ENCODE data around the gene GMDS. TPM values are rescaled to one million over a fixed set of nuclear protein-coding genes. Genes with fewer than 3 reads are reported as not detected.
A peak's percentile ranks its signal among the peaks of the same experiment; 100 is the strongest.

GMDS gene
- total RNA-seq, 8 experiments from 2014 or later = 4.5 to 61.7 (median 6.9) TPM

DNA sequence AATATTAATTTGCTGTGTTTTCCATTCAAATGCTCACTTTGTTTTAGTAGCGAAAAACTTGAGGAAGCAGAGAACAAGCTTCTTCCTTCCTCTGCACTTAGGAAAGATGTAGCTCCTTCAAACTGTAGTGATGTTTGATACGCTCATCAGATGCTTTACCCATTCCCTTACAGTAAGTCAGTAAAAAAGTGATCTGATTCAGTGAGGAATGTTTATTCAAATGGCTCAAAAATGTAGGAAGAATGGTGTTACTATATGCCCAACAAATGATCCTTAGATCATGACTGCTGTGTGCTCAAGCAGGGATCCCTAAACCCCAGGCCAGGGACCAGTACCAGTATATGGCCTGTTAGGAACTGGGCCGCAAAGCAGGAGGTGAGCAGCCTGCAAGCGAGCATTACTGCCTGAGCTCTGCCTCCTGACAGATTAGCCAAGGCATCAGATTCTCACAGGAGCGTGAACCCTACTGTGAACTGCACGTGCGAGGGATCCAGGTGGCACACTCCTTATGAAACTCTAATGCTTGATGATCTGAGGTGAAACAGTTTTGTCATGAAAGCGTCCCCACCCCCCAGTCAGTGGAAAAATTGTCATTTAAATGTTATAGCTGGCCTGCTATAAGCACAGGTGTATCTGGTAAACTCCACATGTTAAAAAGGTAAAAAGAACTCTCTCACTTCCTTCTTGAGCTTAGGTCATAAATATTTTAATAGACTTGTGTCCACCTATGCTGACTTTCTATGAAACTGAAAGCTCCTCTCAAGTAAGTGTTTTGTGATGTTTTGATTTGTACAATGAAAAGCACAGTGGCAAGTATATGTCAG is 448.5 kb downstream of the GMDS start:
- Histone ChIP-seq H3K4me1 (replicated peaks in 1 of 2) (peaks cover 6% of the 10 kb centered on the region in 2 donors), H3K27ac (no peak overlapping the region), H3K4me3 (no peak overlapping the region)
- 71 to 100% (median 91%) methylated on average over 1 to 6 of the region's 8 CpGs for WGBS, 10 experiments
- ATAC-seq (replicated peaks in 6 of 8) = no peak
- in situ Hi-C loops (cut with MboI; ENCODE audit: low pct_unique_long_range_greater_than_20kb in 2 of 9, low sequenced_read_pairs in 9 of 9, unreplicated experiment in 9 of 9) = no loop called here

- in situ Hi-C loops (cut with MboI; ENCODE audit: low pct_unique_long_range_greater_than_20kb in 2 of 9, low sequenced_read_pairs in 9 of 9, unreplicated experiment in 9 of 9) = no loop called here
- no peak overlapping the region for H3K4me3 ChIP-seq
- no peak overlapping the region for H3K27ac ChIP-seq
- H3K4me1 ChIP-seq (replicated peaks in 1 of 2) = no peaks in the 10 kb centered on the region
- peak in 1 of 8 experiments; percentile 90 for ATAC-seq (replicated peaks in 6 of 8)
- 68 to 100% (median 88%) methylated on average over 1 to 4 of the region's 4 CpGs; no CpG with 5 or more reads in 4 of the 10 experiments for WGBS, 10 experiments
Observed at GRCh38 chr6:1795910-1796309, 449.5 kb downstream of the GMDS start.

DNA sequence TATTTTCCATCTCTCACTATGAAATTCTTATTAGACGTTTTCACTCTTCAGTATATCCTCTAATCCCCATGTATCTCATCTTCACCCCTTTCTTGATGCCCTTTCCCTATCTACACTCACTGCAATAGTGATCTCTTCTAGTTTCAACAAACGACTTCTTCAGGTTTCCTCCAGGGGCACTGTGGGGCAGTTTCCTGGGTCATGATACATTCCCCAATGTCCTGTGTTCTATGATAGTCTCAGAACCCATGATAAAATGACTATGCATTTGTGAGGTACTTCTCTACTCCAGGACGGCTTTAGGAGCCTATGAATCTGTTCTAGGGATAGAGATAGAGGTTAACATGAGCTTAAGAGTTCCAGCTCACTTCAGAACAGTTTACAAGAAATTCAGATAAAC is 452.4 kb downstream of the GMDS start:
- no peaks in the 10 kb centered on the region for H3K4me1 ChIP-seq (replicated peaks in 1 of 2)
- ATAC-seq (replicated peaks in 6 of 8) = peak in 3 of 8 experiments; percentile 56 to 80 (median 72)
- in situ Hi-C loops (cut with MboI; ENCODE audit: low pct_unique_long_range_greater_than_20kb in 2 of 9, low sequenced_read_pairs in 9 of 9, unreplicated experiment in 9 of 9) = no loop called here
- no peak overlapping the region for H3K27ac ChIP-seq
- WGBS, 10 experiments = 10 to 75% (median 44%) methylated on average over 1 to 3 of the region's 3 CpGs
- no peak overlapping the region for H3K4me3 ChIP-seq

DNA sequence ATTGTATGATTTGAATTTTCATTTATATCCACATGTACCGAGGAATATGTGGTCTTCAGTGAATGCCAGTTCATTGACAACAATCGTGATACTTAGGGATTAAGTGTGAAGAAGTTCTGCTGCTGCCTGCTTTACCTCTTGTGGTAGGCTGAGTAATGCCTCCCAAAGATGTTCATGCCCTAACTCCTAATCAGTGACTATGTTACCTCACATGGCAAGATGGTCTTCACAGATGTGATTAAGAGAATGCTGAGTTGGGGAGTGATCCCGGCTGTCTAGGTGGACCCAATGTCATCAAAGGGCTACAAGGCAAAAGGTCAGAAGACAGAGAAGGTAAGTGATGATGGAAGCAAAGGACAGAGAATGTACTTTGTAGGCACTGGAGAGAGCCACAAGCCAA is 454.7 kb downstream of the GMDS start:
- Histone ChIP-seq H3K4me3 (no peak overlapping the region), H3K27ac (no peak overlapping the region), H3K4me1 (replicated peaks in 1 of 2) (peaks cover 0 to 8% of the 10 kb centered on the region in 2 donors)
- ATAC-seq (replicated peaks in 6 of 8) = no peak
- in situ Hi-C loops (cut with MboI; ENCODE audit: low pct_unique_long_range_greater_than_20kb in 2 of 9, low sequenced_read_pairs in 9 of 9, unreplicated experiment in 9 of 9) = no loop called here
- WGBS, 10 experiments = 82 to 100% (median 94%) methylated on average over 1 to 3 of the region's 3 CpGs; no CpG with 5 or more reads in 1 of the 10 experiments

- H3K27ac ChIP-seq = no peak overlapping the region
- WGBS, 10 experiments = 33 to 100% (median 97%) methylated on average over 1 to 3 of the region's 4 CpGs; no CpG with 5 or more reads in 2 of the 10 experiments
- peaks cover 0 to 8% of the 10 kb centered on the region in 2 donors for H3K4me1 ChIP-seq (replicated peaks in 1 of 2)
- peak in 2 of 8 experiments; percentile 33 to 84 for ATAC-seq (replicated peaks in 6 of 8)
- in situ Hi-C loops (cut with MboI; ENCODE audit: low pct_unique_long_range_greater_than_20kb in 2 of 9, low sequenced_read_pairs in 9 of 9, unreplicated experiment in 9 of 9) = no loop called here
- no peak overlapping the region for H3K4me3 ChIP-seq
Observed at GRCh38 chr6:1789092-1789491, 456.3 kb downstream of the GMDS start.

DNA sequence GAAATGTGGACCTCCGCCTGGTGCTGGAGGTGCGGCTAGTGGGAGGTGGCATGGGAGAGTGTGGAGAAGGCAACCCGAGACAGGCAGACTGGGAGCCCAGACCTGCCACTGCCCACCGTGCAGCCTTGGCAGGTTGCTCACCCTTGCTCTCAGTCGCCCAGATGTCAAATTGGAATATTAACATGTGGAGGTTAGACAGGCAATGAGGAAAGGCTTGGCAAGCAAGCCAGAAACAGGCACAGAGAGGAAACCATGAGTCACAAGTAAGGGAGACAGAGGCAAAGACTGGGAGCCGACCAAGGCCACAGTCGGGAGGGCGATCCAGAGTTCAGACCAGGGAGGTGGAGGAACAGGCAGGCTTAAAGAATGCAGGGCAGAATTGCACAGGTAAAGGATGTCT is 457.5 kb downstream of the GMDS start:
- Histone ChIP-seq H3K4me3 (no peak overlapping the region), H3K4me1 (replicated peaks in 1 of 2) (peaks cover 0 to 8% of the 10 kb centered on the region in 2 donors), H3K27ac (no peak overlapping the region)
- in situ Hi-C loops (cut with MboI; ENCODE audit: low pct_unique_long_range_greater_than_20kb in 2 of 9, low sequenced_read_pairs in 9 of 9, unreplicated experiment in 9 of 9) = no loop called here
- 36 to 97% (median 77%) methylated on average over 1 to 6 of the region's 8 CpGs; no CpG with 5 or more reads in 1 of the 10 experiments for WGBS, 10 experiments
- ATAC-seq (replicated peaks in 6 of 8) = peak in 2 of 8 experiments; percentile 35 to 69

DNA sequence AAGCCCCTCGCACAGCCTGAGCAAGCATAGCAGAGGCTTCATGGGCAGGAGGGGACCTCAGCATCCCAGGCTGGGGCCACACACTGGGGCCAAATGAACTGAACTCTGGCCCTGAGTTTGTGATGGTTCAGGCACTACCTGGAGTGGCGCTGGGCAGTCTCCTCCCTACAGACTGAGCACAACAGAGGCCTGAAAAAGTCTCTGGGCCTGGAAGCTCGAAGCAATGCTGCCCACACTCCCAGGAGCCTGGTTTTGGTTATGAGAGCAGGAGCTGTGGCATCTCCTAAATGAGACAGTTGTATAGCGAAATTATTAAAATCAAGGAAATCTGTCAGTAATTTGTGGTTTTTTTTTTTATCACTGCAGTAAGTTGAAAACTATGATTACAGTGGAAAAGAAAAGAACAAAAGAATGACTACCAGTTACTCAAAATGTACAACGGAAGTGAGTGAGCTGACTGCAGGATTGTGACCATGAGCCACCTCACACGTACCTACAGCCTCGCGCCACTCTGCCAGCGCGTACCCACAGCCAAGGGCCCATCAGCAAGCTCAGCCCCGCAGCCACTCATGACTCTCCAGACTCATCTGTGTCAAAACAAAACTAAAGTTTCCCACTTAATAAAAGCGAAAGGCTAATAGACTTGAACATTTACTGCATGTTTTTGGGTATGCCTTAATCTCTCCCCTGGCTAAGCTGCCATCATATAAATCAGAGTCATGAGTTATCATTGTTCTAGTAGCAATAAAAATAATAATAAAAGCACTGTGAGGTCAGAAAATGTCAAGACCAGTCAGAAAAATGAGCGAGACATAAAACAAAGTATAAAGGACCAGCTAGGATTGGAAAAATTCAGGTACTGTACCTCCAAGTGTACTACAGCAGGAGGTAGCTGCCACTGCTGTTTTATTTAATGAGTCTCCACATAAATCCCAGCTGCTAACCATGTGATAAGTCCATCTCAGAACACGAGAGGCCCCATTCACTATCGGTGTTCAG is 458.7 kb downstream of the GMDS start:
- Histone ChIP-seq H3K4me1 (replicated peaks in 1 of 2) (peaks cover 0 to 8% of the 10 kb centered on the region in 2 donors), H3K27ac (no peak overlapping the region), H3K4me3 (no peak overlapping the region)
- WGBS, 10 experiments = 68 to 94% (median 89%) methylated on average over 1 to 14 of the region's 15 CpGs; no CpG with 5 or more reads in 1 of the 10 experiments
- peak in 2 of 8 experiments; percentile 58 for ATAC-seq (replicated peaks in 6 of 8)
- in situ Hi-C loops (cut with MboI; ENCODE audit: low pct_unique_long_range_greater_than_20kb in 2 of 9, low sequenced_read_pairs in 9 of 9, unreplicated experiment in 9 of 9) = no loop called here

DNA sequence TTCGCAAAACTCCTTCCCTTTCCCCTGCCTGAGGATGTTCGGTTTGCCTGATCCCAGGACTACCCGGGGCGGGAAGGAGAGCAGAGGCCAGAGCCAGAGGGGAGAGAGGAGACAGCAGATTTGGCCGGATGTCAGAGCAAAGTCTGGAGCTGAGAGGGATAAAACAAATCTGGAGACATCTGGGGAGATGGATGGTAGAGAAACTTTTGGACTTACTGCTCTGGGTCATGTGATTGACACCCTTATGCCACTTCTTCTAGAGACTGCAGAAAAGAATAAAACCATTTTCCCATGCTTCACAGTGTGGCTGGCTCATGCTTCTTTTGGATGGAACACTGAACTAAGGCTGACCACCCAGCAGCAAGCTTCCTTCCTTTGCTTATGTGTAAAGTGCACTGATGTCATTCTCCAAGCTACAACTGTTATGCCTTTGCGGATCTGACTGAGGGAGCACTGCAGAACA is 461.0 kb downstream of the GMDS start:
- H3K27ac ChIP-seq = no peak overlapping the region
- 83 to 100% (median 100%) methylated on average over 1 to 6 of the region's 6 CpGs; no CpG with 5 or more reads in 3 of the 10 experiments for WGBS, 10 experiments
- in situ Hi-C loops (cut with MboI; ENCODE audit: low pct_unique_long_range_greater_than_20kb in 2 of 9, low sequenced_read_pairs in 9 of 9, unreplicated experiment in 9 of 9) = no loop called here
- H3K4me1 ChIP-seq (replicated peaks in 1 of 2) = peaks cover 0 to 8% of the 10 kb centered on the region in 2 donors
- no peak for ATAC-seq (replicated peaks in 6 of 8)
- no peak overlapping the region for H3K4me3 ChIP-seq

- WGBS, 10 experiments = 87 to 100% (median 100%) methylated on average over 2 to 4 of the region's 4 CpGs; no CpG with 5 or more reads in 3 of the 10 experiments
- in situ Hi-C loops (cut with MboI; ENCODE audit: low pct_unique_long_range_greater_than_20kb in 2 of 9, low sequenced_read_pairs in 9 of 9, unreplicated experiment in 9 of 9) = no loop called here
- Histone ChIP-seq H3K4me3 (no peak overlapping the region), H3K27ac (no peak overlapping the region), H3K4me1 (replicated peaks in 1 of 2) (peaks cover 10 to 12% of the 10 kb centered on the region in 2 donors)
- no peak for ATAC-seq (replicated peaks in 6 of 8)
Observed at GRCh38 chr6:1781817-1782184, 463.6 kb downstream of the GMDS start.

DNA sequence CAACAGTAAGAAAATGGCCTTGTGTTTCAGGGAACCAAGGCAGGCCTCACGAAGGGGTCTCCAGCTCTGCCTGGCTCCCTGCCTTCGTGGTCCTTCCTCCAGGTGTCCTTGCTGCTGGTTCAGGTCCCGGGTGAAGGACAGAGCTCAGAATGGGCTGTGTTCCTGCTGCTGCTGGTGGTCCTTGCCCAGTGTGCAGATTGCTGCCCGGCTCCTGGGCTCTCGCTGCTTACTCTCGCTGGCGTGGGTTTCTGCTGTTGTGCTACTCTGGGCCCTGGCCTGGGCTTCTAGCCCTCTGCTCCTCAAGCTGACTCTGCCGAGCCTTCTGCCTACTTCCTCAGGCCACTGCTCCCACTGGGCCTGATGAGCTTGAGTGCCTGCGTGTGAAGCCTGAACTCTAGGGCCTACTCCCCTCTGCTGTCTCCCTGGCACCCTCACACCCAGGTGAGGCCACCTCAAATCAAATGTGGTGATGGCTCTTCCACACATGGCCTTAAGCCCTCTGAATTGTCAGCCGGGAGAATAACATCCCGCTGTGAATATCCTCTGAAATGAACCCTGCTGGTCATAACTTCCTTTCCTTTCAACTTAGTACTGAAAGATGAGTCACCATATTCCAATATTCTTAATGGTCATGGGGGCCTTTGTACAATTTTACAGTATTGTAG is 464.1 kb downstream of the GMDS start:
- Histone ChIP-seq H3K4me1 (replicated peaks in 1 of 2) (peaks cover 10 to 12% of the 10 kb centered on the region in 2 donors), H3K27ac (no peak overlapping the region), H3K4me3 (no peak overlapping the region)
- peak in 3 of 8 experiments; percentile 34 to 71 (median 44) for ATAC-seq (replicated peaks in 6 of 8)
- in situ Hi-C loops (cut with MboI; ENCODE audit: low pct_unique_long_range_greater_than_20kb in 2 of 9, low sequenced_read_pairs in 9 of 9, unreplicated experiment in 9 of 9) = no loop called here
- 20 to 100% (median 88%) methylated on average over 1 to 9 of the region's 11 CpGs; no CpG with 5 or more reads in 2 of the 10 experiments for WGBS, 10 experiments

DNA sequence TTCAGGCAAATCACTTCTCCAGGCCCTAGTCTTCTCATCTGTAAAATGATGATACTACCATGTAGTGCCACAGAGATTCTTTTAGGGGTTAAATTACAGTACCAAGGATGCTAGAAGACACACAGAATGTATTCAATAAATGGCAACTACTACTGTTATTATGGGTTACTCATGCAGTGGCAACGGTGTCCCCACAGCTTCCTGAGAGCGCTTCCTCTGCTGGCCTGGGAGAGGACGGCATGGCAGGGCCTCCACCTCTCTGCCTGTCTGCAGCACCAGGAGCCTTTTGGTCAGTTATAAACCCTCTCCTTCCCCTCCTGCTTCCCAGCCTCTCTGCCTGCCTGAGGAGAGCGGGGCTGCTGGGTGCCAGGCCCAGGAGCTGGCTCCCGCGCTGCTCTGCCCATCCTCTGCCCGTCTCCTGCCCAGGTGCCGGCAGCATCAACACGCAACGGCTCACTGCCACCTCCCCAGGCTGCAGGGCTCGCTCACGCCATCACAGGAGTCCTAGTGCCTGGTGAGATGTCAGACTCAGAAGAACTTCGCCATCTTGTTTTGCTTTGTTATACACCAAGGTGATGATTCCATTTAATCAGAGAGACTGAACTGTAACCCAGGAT is 465.0 kb downstream of the GMDS start:
- H3K4me3 ChIP-seq = no peak overlapping the region
- ATAC-seq (replicated peaks in 6 of 8) = no peak
- in situ Hi-C loops (cut with MboI; ENCODE audit: low pct_unique_long_range_greater_than_20kb in 2 of 9, low sequenced_read_pairs in 9 of 9, unreplicated experiment in 9 of 9) = no loop called here
- H3K27ac ChIP-seq = no peak overlapping the region
- H3K4me1 ChIP-seq (replicated peaks in 1 of 2) = peaks cover 12 to 13% of the 10 kb centered on the region in 2 donors
- WGBS, 10 experiments = 87 to 100% (median 96%) methylated on average over 1 to 9 of the region's 13 CpGs; no CpG with 5 or more reads in 3 of the 10 experiments

DNA sequence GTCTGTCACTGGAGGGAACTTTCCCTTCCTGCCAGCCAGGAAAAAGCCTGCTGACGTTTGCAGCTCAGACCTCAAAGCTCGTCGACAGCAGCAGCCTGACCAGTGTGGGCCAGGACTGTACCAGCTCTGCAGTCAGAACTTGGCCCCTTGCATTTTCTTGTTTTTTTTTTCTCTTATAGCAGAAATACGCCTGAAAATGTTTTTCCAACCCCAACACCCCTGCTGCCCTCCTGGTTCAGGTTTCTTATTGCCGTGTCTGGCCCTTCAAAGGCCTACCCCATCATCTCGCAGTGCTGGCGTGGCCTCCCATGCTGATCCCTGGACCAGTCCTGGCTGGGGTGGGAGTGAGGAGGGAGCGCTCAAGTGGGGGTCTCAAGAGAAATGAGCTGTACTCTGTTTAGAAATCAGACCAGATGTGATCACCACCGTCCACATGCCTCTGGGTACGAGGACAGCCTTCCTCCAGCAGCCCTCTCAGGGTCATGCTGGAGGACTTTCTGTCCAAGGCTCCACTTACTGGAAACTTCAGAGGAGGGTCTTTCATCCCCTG is 466.6 kb downstream of the GMDS start:
- Histone ChIP-seq H3K4me1 (replicated peaks in 1 of 2) (peaks cover 12 to 29% of the 10 kb centered on the region in 2 donors), H3K27ac (no peak overlapping the region), H3K4me3 (no peak overlapping the region)
- peak in 5 of 8 experiments; percentile 38 to 56 (median 50) for ATAC-seq (replicated peaks in 6 of 8)
- 44 to 100% (median 86%) methylated on average over 1 to 5 of the region's 10 CpGs; no CpG with 5 or more reads in 3 of the 10 experiments for WGBS, 10 experiments
- in situ Hi-C loops (cut with MboI; ENCODE audit: low pct_unique_long_range_greater_than_20kb in 2 of 9, low sequenced_read_pairs in 9 of 9, unreplicated experiment in 9 of 9) = no loop called here

Measured in motor neuron (in vitro differentiated cells).